Psoas muscle (tissue), 8 donors: ENCODE data around the gene RPS15. TPM values are rescaled to one million over a fixed set of nuclear protein-coding genes. Genes with fewer than 3 reads are reported as not detected.

Source experiments
- ATAC-seq, 4 donors: fragments of 200-7000 bp; cut with Tn5 transposase; one replicate each; pipeline ENCODE4 v1.9.1; 2020; ENCODE audit warnings: moderate library complexity in 3 of 4, mild to moderate bottlenecking in 2 of 4
- DNase-seq, 2 donors: peaks; one replicate each; pipeline ENCODE4 v3.0.0-alpha.2; 2020
- H3K27ac ChIP-seq: fragments of 200-600 bp; one replicate; pipeline ENCODE4 v1.8.0; 2022
- H3K27me3 ChIP-seq, 3 donors: fragments of 200-600 bp in 1 of 3; one replicate each; pipeline versions ENCODE4 v1.6.1 to v1.8.0; 2013 to 2022; ENCODE audit warnings: low read length in 2 of 3, mild to moderate bottlenecking in 2 of 3, moderate library complexity in 1 of 3; ENCODE audit not compliant: insufficient read depth in 3 of 3
- H3K36me3 ChIP-seq, 2 donors: fragments of 200-600 bp in 1 of 2; one replicate each; pipeline versions ENCODE4 v1.6.1 to v1.8.0; 2013 to 2022; ENCODE audit warnings: low read depth in 1 of 2, mild to moderate bottlenecking in 1 of 2, moderate library complexity in 1 of 2; ENCODE audit not compliant: insufficient read depth in 1 of 2
- H3K4me1 ChIP-seq: fragments of 200-600 bp; one replicate; pipeline ENCODE4 v1.8.0; 2022
- H3K4me3 ChIP-seq: fragments of 200-600 bp; one replicate; pipeline ENCODE4 v1.8.0; 2022; ENCODE audit warnings: mild to moderate bottlenecking
- H3K9me3 ChIP-seq: fragments of 200-600 bp; one replicate; pipeline ENCODE4 v1.8.0; 2022
- WGBS, 3 donors: extraction: QIAGEN DNeasy Blood & Tissue Kit; methylation state at CpG; one replicate each; pipeline versions ENCODE4 v1.1.6 to v1.1.7; 2013; 5-methylcytosine and 5-hydroxymethylcytosine counted together
- intact Hi-C, 2 donors: fragments of 100-400 bp; cut with DNase I; formaldehyde crosslinking; loops; one replicate each; pipeline versions ENCODE4 v1.11.0 to v1.14.2; 2022
- polyA plus RNA-seq, 3 donors: library from polyadenylated mRNA; stranded (reverse); fragments of 200-250 nt; gene quantifications; one replicate each; pipeline ENCODE4 v1.2.3, GENCODE V29; 2013
- total RNA-seq, 4 donors: library from RNA; stranded (reverse); fragmentation: NEBNext Ultra II Directional in 2 of 4; extraction: Animal tissue kit (Norgen Biotek cat#: 25700) in 2 of 4; gene quantifications; one replicate each; pipeline versions ENCODE4 v1.2.1 to v1.2.4, GENCODE V29; 2021 to 2023
- TF ChIP-seq, protein P1 (sequence below): fragments of 200-600 bp; IDR thresholded peaks from one replicate; pipeline ENCODE4 v1.8.0; 2022; ENCODE audit warnings: antibody characterized with exemption
- donor health status: healthy with polysubstance abuse.
- donor health status: DM: no; HTN: no; CAD: no; lungs with moderate emphysema.
- donor health status: Bipolar disorder and iron deficiency.
- donor health status: healthy.
- donor health status: DM: yes; HTN: yes; CAD: no.
- donor health status: DM: no; HTN: no; CAD: no.
- donor health status: DM: no; HTN: no; CAD: no.
- donor health status: DM: yes; HTN: yes; CAD: no.

The RPS15 gene
- total and polyA plus RNA-seq, 7 donors, result 697 to 4,077 (median 992) TPM

DNA sequence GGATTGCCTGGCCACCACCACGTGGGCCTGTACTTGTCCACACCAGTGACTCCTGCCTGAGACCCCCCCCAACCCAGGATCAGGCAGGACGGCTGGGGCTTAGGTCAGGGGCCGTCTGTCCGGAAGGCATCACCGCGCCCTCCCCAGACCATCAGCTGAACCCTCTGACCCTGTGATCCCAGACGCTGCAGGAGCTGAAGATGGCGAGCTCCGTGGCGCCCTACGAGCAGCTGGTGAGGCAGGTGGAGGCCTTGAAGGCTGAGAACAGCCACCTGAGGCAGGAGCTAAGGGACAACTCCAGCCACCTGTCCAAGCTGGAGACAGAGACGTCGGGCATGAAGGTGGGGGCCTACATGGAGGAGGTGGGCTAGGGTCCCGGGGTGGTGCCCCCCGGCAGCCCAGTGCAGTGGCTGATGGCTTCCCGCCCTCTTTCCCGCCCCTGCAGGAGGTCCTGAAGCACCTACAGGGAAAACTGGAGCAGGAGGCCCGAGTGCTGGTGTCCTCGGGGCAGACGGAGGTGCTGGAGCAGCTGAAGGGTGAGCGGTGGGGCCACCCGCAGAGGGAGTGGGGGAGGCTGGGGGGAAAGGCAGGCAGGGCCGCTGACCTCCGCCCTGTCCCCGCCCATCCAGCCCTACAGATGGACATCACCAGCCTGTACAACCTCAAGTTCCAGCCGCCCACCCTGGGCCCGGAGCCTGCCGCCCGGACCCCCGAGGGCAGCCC lies 14.8 kb downstream of the RPS15 start:
- intact Hi-C loops, result no loop called here
- Histone ChIP-seq H3K4me1 (no peaks in the 10 kb centered on the region), H3K27me3 (peaks cover 0 to 95% (median 66%) of the 10 kb centered on the region in 3 donors), H3K4me3 (no peak overlapping the region), H3K36me3 (no peaks in the 10 kb centered on the region), H3K27ac (no peak overlapping the region), H3K9me3 (no peaks in the 10 kb centered on the region)
- peak in 1 of 2 donors; percentile 48 for DNase-seq
- ATAC-seq, result no peak
- TF ChIP-seq, protein P1, sequence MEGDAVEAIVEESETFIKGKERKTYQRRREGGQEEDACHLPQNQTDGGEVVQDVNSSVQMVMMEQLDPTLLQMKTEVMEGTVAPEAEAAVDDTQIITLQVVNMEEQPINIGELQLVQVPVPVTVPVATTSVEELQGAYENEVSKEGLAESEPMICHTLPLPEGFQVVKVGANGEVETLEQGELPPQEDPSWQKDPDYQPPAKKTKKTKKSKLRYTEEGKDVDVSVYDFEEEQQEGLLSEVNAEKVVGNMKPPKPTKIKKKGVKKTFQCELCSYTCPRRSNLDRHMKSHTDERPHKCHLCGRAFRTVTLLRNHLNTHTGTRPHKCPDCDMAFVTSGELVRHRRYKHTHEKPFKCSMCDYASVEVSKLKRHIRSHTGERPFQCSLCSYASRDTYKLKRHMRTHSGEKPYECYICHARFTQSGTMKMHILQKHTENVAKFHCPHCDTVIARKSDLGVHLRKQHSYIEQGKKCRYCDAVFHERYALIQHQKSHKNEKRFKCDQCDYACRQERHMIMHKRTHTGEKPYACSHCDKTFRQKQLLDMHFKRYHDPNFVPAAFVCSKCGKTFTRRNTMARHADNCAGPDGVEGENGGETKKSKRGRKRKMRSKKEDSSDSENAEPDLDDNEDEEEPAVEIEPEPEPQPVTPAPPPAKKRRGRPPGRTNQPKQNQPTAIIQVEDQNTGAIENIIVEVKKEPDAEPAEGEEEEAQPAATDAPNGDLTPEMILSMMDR, result no peak
- WGBS, 3 donors, result 24 to 36% (median 29%) methylated on average over 26 to 30 of the region's 30 CpGs

DNA sequence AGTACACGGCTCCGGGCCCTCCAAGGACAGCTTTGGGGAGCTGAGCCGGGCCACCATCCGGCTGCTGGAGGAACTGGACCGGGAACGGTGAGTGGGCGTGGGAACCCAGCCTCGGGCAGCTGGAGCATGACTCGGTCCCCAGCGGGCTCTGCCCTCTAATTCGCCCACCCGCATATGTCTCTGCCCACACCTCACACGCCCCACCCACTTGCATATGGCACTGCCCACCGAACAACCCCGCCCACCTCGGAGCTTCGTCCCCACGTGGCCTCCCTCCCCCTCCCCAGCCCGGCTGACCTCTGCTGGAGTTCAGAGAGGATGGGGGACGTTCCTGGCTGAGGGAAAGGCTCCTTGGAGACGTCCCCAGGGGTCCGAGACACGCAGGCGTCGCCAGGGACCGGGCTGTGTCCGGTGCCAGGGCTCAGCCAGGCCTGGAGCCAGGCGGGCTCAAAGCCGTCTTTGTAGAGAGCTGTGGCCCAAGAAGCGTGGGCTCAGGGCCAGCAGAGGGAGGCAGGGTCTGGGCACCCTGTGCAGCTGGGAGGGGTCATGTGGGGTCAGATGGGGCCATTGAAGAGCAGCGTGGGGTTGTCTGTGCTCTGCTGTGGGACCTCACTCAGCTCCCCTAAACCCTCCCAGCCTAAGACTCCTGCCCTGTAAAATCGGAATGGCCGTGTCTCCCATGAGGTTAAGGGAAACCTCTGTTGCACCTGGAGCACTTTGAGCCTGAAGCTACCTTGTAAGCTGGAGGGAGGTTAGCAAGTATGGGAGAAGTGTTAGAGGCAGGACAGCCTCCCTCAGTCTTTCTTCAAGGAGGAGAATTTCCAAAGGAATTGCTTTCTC lies 15.5 kb downstream of the RPS15 start:
- Histone ChIP-seq H3K4me1 (no peaks in the 10 kb centered on the region), H3K27ac (no peak overlapping the region), H3K4me3 (no peak overlapping the region), H3K9me3 (no peaks in the 10 kb centered on the region), H3K27me3 (peaks cover 0 to 96% (median 66%) of the 10 kb centered on the region in 3 donors), H3K36me3 (no peaks in the 10 kb centered on the region)
- 4 to 9% (median 6%) methylated on average over 31 to 33 of the region's 33 CpGs for WGBS, 3 donors
- intact Hi-C loops, result no loop called here
- ATAC-seq (peak in 2 of 4 donors; percentile 19), DNase-seq (peak in 1 of 2 donors; percentile 61)
- TF ChIP-seq, protein P1, result no peak

DNA sequence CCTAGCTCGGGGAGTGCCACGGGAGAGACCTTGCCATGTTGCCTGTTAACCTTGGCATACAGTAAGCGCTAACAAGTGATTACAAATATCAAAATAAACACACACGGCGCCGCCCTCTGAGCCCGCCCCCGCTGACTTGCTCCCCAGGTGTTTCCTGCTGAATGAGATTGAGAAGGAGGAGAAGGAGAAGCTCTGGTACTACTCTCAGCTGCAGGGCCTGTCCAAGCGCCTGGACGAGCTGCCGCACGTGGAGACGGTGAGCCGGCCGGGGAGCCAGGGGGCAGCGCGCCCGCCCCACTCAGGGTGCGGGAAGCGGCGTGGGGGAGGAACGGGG lies 16.8 kb downstream of the RPS15 start:
- H3K27ac ChIP-seq, result no peak overlapping the region
- H3K4me3 ChIP-seq, result no peak overlapping the region
- H3K4me1 ChIP-seq, result no peaks in the 10 kb centered on the region
- no peak for ATAC-seq
- no peaks in the 10 kb centered on the region for H3K36me3 ChIP-seq
- H3K9me3 ChIP-seq, result no peaks in the 10 kb centered on the region
- no peak for DNase-seq
- TF ChIP-seq, protein P1, result no peak
- peaks cover 0 to 84% (median 59%) of the 10 kb centered on the region in 3 donors for H3K27me3 ChIP-seq
- WGBS, 3 donors, result 5 to 10% (median 6%) methylated on average over 13 to 22 of the region's 22 CpGs
- intact Hi-C loops, result no loop called here

DNA sequence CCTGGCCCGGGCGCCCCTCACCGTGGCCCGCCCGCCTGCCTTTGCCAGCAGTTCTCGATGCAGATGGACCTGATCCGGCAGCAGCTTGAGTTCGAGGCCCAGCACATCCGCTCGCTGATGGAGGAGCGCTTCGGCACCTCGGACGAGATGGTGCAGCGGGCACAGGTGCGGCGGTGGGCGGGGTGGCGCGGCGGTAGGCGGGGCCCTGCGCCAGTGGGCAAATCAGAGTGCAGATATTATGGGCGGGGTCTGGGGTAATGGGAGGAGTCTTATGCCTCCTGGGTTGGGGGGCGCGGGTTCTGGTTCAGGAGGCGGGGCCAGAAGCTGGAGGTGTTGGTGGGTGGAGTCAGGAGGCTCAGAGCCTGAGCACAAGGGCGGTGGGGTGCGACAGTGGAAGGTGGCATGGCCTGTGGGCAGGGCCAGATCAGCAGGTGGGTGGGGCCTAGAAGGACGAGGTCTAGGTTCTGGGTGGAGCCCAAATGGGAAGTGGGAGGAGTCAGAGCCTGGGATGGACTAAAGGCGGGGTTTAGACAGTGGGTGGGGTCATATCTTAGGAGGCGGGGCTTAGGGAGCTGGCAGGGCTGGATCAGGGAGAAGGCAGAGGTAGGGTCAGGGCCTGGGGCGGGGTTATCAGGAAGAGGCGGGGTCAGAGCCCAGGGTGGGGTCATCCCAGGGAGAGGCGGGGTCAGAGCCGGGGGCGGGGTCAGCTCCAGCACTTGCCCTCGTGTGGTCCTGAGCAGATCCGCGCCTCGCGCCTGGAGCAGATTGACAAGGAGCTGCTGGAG lies 17.3 kb downstream of the RPS15 start:
- Histone ChIP-seq H3K27ac (no peak overlapping the region), H3K27me3 (peaks cover 0 to 78% (median 53%) of the 10 kb centered on the region in 3 donors), H3K4me1 (no peaks in the 10 kb centered on the region), H3K9me3 (no peaks in the 10 kb centered on the region), H3K4me3 (no peak overlapping the region), H3K36me3 (no peaks in the 10 kb centered on the region)
- TF ChIP-seq, protein P1, result no peak
- peak in 1 of 2 donors; percentile 74 for DNase-seq
- ATAC-seq, result peak; percentile 47 to 74 (median 66)
- 2 to 6% (median 5%) methylated on average over 34 to 42 of the region's 42 CpGs for WGBS, 3 donors
- intact Hi-C loops, result no loop called here
